Glutamatergic neuron (in vitro differentiated cells): ENCODE measurements around the gene ARL8A. TPM values are rescaled to one million over a fixed set of nuclear protein-coding genes. Genes with fewer than 3 reads are reported as not detected.
"Not testable (repeated sequence)": the region's sequence is repeated elsewhere in the genome, so short reads cannot be mapped to it uniquely, and the experiment has no call there.

Experiments used
- DNase-seq: peaks from one replicate; pipeline ENCODE4 v3.0.0; 2022
- H3K27ac Mint-ChIP-seq: one replicate; pipeline ENCODE4 v1.8.0; 2020; ENCODE audit warnings: mild to moderate bottlenecking, mixed read lengths, inconsistent platforms; ENCODE audit not compliant: unreplicated experiment
- H3K27me3 Mint-ChIP-seq: one replicate; pipeline ENCODE4 v1.8.0; 2020; ENCODE audit warnings: mild to moderate bottlenecking, moderate library complexity, mixed read lengths, inconsistent platforms; ENCODE audit not compliant: unreplicated experiment
- H3K36me3 Mint-ChIP-seq: one replicate; pipeline ENCODE4 v1.8.0; 2020; ENCODE audit warnings: mild to moderate bottlenecking, mixed read lengths, inconsistent platforms; ENCODE audit not compliant: unreplicated experiment
- H3K4me1 Mint-ChIP-seq: one replicate; pipeline ENCODE4 v1.8.0; 2020; ENCODE audit warnings: mild to moderate bottlenecking, low read depth, mixed read lengths, inconsistent platforms; ENCODE audit not compliant: unreplicated experiment
- H3K4me3 Mint-ChIP-seq: one replicate; pipeline ENCODE4 v1.8.0; 2020; ENCODE audit warnings: mild to moderate bottlenecking, mixed read lengths, inconsistent platforms; ENCODE audit not compliant: unreplicated experiment
- H3K9me3 Mint-ChIP-seq: one replicate; pipeline ENCODE4 v1.8.0; 2020; ENCODE audit warnings: mild to moderate bottlenecking, moderate library complexity, mixed read lengths, inconsistent platforms; ENCODE audit not compliant: unreplicated experiment
- total RNA-seq: library from RNA; stranded (reverse); fragmentation: NEBNext Ultra II Directional; extraction: Animal tissue kit (Norgen Biotek cat#: 25700); gene quantifications from one replicate; pipeline ENCODE4 v1.2.1, GENCODE V29; 2021; ENCODE audit not compliant: unreplicated experiment
- TF ChIP-seq, protein P1 (sequence below): fragments of 200-600 bp; sonication (generic); IDR thresholded peaks from one replicate; pipeline ENCODE4 v1.5.0; 2021; ENCODE audit not compliant: partially characterized antibody, unreplicated experiment

The ARL8A gene
- total RNA-seq, 1 donor from 2014 or later: 160 TPM

DNA sequence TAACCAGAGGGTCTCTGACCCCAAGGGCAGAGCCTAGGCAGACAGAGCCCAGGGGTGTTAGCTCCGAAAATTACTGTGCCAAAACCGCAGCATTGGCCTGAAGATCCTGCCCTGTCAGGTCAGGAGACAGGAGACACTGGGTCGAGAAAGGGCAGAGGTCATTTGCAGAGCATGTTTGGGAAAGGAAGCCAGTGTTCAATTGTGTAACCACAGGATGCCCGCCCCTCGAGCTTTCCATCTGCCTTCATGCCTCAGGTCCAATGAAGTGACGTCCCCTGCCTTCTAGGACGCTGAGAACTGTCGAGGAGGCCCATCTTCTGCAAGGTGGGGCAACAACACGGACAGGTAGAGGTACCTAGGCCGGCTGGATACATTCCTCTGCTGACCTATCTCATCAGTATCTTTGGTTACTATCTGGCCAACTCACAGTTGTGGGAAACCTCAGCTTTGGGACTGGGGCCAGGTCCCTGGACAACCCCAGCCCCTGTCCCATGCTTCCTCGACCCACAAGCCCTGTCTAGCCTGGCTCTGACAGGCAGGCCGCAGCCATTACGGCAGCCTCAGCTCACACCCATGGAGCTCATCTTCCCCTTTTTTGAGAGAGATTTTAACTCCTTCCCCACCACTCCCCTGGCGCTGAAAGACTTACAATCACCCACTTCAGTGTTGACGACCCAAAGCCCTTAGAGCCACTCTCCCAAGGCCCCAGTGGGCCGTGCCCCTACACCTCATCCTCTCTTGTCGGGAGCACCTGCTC lies 1.3 kb downstream of the ARL8A start:
- H3K36me3 Mint-ChIP-seq: no peaks in the 10 kb centered on the region
- peaks cover 9% of the 10 kb centered on the region for H3K9me3 Mint-ChIP-seq
- no peak for DNase-seq
- H3K27me3 Mint-ChIP-seq: peaks cover 10% of the 10 kb centered on the region
- TF ChIP-seq, protein P1, sequence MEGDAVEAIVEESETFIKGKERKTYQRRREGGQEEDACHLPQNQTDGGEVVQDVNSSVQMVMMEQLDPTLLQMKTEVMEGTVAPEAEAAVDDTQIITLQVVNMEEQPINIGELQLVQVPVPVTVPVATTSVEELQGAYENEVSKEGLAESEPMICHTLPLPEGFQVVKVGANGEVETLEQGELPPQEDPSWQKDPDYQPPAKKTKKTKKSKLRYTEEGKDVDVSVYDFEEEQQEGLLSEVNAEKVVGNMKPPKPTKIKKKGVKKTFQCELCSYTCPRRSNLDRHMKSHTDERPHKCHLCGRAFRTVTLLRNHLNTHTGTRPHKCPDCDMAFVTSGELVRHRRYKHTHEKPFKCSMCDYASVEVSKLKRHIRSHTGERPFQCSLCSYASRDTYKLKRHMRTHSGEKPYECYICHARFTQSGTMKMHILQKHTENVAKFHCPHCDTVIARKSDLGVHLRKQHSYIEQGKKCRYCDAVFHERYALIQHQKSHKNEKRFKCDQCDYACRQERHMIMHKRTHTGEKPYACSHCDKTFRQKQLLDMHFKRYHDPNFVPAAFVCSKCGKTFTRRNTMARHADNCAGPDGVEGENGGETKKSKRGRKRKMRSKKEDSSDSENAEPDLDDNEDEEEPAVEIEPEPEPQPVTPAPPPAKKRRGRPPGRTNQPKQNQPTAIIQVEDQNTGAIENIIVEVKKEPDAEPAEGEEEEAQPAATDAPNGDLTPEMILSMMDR: no peak
- H3K4me3 Mint-ChIP-seq: peak overlapping the region; percentile 97
- H3K27ac Mint-ChIP-seq: peak overlapping the region; percentile 81
- H3K4me1 Mint-ChIP-seq: peaks cover 3% of the 10 kb centered on the region

DNA sequence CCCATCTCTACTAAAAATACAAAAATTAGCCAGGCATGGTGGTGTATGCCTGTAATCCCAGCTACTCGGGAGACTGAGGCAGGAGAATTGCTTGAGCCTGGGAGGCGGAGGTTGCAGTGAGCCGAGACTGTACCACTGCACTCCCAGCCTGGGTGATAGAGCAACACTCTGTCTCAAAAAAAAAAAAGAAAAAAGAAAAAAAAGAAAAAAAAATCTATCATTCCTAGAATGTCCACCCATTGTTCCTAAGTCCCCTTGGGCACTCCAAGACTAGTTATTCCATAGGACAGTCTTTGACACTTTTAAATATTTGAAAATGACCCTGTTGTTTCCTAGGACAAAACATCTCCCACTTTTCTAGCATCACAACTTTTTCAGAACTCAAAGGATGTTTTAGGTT lies 3.1 kb downstream of the ARL8A start:
- H3K27me3 Mint-ChIP-seq, H3K4me3 Mint-ChIP-seq, H3K27ac Mint-ChIP-seq, H3K9me3 Mint-ChIP-seq, DNase-seq, H3K4me1 Mint-ChIP-seq, H3K36me3 Mint-ChIP-seq: not testable (repeated sequence)

DNA sequence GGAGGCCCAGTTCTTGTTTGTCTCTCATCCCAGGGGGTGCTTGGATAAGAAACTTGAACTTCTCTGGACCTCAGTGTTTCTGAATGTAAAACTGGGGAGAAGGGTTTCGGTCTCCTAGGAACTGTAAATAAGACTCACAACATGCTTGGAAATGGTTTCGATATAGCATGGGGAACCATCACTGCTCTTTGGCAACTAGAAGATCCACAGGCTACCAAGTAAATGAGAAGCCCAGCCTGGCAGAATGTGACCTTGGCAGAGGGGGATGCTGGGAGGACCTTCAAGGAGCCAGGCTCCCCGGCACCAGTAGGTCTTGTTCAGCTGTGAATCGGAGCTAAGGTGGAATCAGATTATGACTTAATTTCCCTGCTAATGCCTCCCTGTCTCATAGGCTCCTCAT lies 3.7 kb downstream of the ARL8A start:
- TF ChIP-seq, protein P1: no peak
- H3K4me1 Mint-ChIP-seq: peaks cover 3% of the 10 kb centered on the region

GRCh38 chr1:202135221-202135721 lies 9.3 kb downstream of the ARL8A start:
- Mint-ChIP-seq H3K4me1 (peaks cover 6% of the 10 kb centered on the region), H3K9me3 (peaks cover 2% of the 10 kb centered on the region), H3K27me3 (peaks cover 3% of the 10 kb centered on the region), H3K36me3 (no peaks in the 10 kb centered on the region), H3K4me3 (no peak overlapping the region), H3K27ac (peak overlapping the region; percentile 28)
- TF ChIP-seq, protein P1: peak; percentile 80
- peak; percentile 64 for DNase-seq

More for the DNA sequence above, 3.7 kb downstream of the ARL8A start:
- no peak for DNase-seq
- H3K9me3 Mint-ChIP-seq: peaks cover 9% of the 10 kb centered on the region
- H3K27ac Mint-ChIP-seq: no peak overlapping the region
- H3K27me3 Mint-ChIP-seq: peaks cover 9% of the 10 kb centered on the region
- no peak overlapping the region for H3K4me3 Mint-ChIP-seq
- H3K36me3 Mint-ChIP-seq: no peaks in the 10 kb centered on the region

DNA sequence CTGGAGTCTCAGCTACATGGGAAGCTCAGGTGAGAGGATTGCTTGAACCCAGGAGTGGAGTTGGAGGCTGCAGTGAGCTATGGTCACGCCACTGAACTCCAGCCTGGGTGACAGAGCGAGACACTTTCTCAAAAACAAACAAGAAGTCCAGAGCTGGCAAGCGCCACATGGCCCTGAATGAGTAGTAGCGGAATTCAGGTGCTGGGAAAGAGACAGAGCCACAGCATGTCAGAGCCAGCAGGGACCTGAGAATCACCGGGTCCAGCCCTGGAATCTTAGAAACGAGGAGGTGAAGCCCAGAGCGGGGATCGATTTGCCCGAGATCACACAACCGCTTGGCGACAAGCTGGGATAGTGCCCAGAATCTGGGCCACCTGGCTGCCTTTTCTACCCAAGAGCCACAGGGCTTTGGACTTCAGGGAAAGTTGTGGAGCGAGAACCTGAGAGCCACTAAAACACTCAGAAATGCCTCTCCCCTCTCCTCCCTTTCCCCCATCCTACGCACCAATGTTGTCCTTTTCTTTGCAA lies 9.8 kb downstream of the ARL8A start:
- Mint-ChIP-seq H3K27me3 (peaks cover 3% of the 10 kb centered on the region), H3K9me3 (peaks cover 2% of the 10 kb centered on the region), H3K4me1 (peaks cover 6% of the 10 kb centered on the region), H3K27ac (peak overlapping the region; percentile 28), H3K36me3 (no peaks in the 10 kb centered on the region), H3K4me3 (no peak overlapping the region)
- TF ChIP-seq, protein P1: no peak
- no peak for DNase-seq
